Keratinocyte (primary cell): ENCODE measurements around the gene GNAS-AS1. TPM values are rescaled to one million over a fixed set of nuclear protein-coding genes. Genes with fewer than 3 reads are reported as not detected.

Experiments used
- DNase-seq: peaks from one replicate; pipeline ENCODE4 v3.0.0-alpha.2; 2011; ENCODE audit warnings: low read depth, missing footprints, low spot score
- FAIRE-seq: peaks from 2 replicates; lab custom pipeline; 2011; peaks lifted over from hg19 to GRCh38; lab: Jason Lieb, UNC
- H2AFZ ChIP-seq: 2 replicates; pipeline ENCODE4 v1.6.0; 2012; ENCODE audit warnings: low read length, control low read depth, inconsistent platforms; ENCODE audit not compliant: control insufficient read depth
- H3K27ac ChIP-seq: 2 replicates; pipeline ENCODE4 v1.5.1; 2011; ENCODE audit warnings: low read length; ENCODE audit not compliant: control insufficient read depth, insufficient read depth
- H3K27me3 ChIP-seq: 3 replicates; pipeline ENCODE4 v1.6.0; 2011; ENCODE audit warnings: low read length; ENCODE audit not compliant: control insufficient read depth, insufficient read depth; ENCODE audit errors: extremely low read depth
- H3K36me3 ChIP-seq, 2 experiments: 2 replicates in 1 of 2; 3 replicates in 1 of 2; pipeline ENCODE4 v1.5.1; 2011; ENCODE audit warnings: low read length in 2 of 2, mild to moderate bottlenecking in 1 of 2; ENCODE audit not compliant: control insufficient read depth in 2 of 2, insufficient read depth in 2 of 2; ENCODE audit errors: extremely low read depth in 1 of 2
- H3K4me1 ChIP-seq: 3 replicates; pipeline ENCODE4 v1.5.1; 2011; ENCODE audit warnings: low read length; ENCODE audit not compliant: control insufficient read depth, insufficient read depth; ENCODE audit errors: extremely low read depth
- H3K4me2 ChIP-seq: 3 replicates; pipeline ENCODE4 v1.6.0; 2011; ENCODE audit warnings: low read depth, low read length; ENCODE audit not compliant: control insufficient read depth, insufficient read depth; ENCODE audit errors: extremely low read depth
- H3K4me3 ChIP-seq, 3 experiments: fragments of 200-600 bp in 1 of 3; sonication (generic) in 1 of 3; 2 replicates in 2 of 3; 3 replicates in 1 of 3; pipeline ENCODE4 v1.5.1; 2011 to 2016; ENCODE audit warnings: low read length in 3 of 3, mild to moderate bottlenecking in 3 of 3, control low read depth in 2 of 3, inconsistent platforms in 1 of 3, low read depth in 1 of 3, mixed read lengths in 1 of 3, mixed run types in 1 of 3, moderate library complexity in 1 of 3; ENCODE audit not compliant: control insufficient read depth in 2 of 3, insufficient read depth in 2 of 3; ENCODE audit errors: extremely low read depth in 1 of 3
- H3K79me2 ChIP-seq: 2 replicates; pipeline ENCODE4 v1.6.0; 2012; ENCODE audit warnings: low read length; ENCODE audit not compliant: control insufficient read depth, insufficient read depth
- H3K9ac ChIP-seq: 3 replicates; pipeline ENCODE4 v1.6.0; 2011; ENCODE audit warnings: low read length; ENCODE audit not compliant: control insufficient read depth, insufficient read depth; ENCODE audit errors: extremely low read depth
- H3K9me1 ChIP-seq: 3 replicates; pipeline ENCODE4 v1.6.0; 2011; ENCODE audit warnings: low read length; ENCODE audit not compliant: control insufficient read depth, insufficient read depth; ENCODE audit errors: extremely low read depth
- H3K9me3 ChIP-seq: 2 replicates; pipeline ENCODE4 v1.5.1; 2012; ENCODE audit warnings: low read depth, low read length; ENCODE audit not compliant: control insufficient read depth
- H4K20me1 ChIP-seq: 3 replicates; pipeline ENCODE4 v1.6.0; 2011; ENCODE audit warnings: low read length; ENCODE audit not compliant: control insufficient read depth, insufficient read depth; ENCODE audit errors: extremely low read depth
- EZH2 ChIP-seq: IDR thresholded peaks from one replicate; pipeline ENCODE4 v1.6.1; 2012; ENCODE audit warnings: inconsistent platforms, mild to moderate bottlenecking, low read length, moderate library complexity
- dilution Hi-C: fragments of 300-500 bp; cut with MboI; formaldehyde crosslinking; loops from one replicate; pipeline ENCODE4 v1.7.0; 2020; ENCODE audit warnings: low sequenced_read_pairs; ENCODE audit not compliant: extremely low pct_ligation_motif_present
- polyA plus RNA-seq, 5 experiments: library from polyadenylated mRNA; depleted of rRNA in 3 of 5; stranded (reverse) in 3 of 5; stranded (forward) in 1 of 5; unstranded in 1 of 5; fragments of >200 nt; gene quantifications; 1 replicate in 1 of 5; 2 replicates in 3 of 5; 3 replicates in 1 of 5; pipeline versions ENCODE4 v1.2.1 to v1.2.3, GENCODE V29; 2011 to 2012; ENCODE audit warnings: missing spikeins in 2 of 5, low read depth in 1 of 5, low replicate concordance in 1 of 5
- TF ChIP-seq, protein P1 (sequence below), 3 experiments: IDR thresholded peaks in 1 of 3; conservative IDR thresholded peaks in 1 of 3; optimal IDR thresholded peaks in 1 of 3; 2 replicates in 2 of 3; 3 replicates in 1 of 3; pipeline versions ENCODE3 to v1.5.1; 2011; ENCODE audit warnings: low read length in 3 of 3, mild to moderate bottlenecking in 3 of 3, moderate library complexity in 2 of 3, control low read depth in 1 of 3, inconsistent platforms in 1 of 3; ENCODE audit not compliant: insufficient read depth in 2 of 3; ENCODE audit errors: extremely low read depth in 1 of 3

The GNAS-AS1 gene
- polyA plus RNA-seq, 1 donor (not counting 4 experiments of a cell fraction or from before 2014, with no cell fraction given) = 0.31 TPM

DNA sequence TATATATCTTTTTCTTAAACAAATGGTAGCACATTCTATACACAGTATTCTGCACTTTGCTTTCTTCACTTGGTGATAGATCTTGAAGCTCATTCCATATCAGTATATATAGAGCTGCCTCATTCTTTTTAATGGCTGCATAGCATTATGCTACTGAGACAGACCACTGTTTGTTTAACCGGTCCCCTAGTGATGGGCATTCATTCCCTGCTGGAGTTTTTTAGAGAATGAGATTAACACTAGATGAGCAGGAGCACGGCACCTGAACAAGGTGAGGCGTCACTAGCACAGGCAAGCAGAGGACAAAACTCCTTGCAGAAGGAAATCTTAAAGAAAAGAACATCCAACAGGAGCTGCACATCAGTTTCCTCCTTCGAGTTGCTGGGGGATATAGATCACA is 69.6 kb downstream of the GNAS-AS1 start:
- FAIRE-seq (no peak), DNase-seq (no peak)
- H2AFZ ChIP-seq = no peak overlapping the region
- no peaks in the 10 kb centered on the region for H3K9me3 ChIP-seq
- H3K4me1 ChIP-seq = no peaks in the 10 kb centered on the region
- no peaks in the 10 kb centered on the region for H3K9me1 ChIP-seq
- H3K79me2 ChIP-seq = no peaks in the 10 kb centered on the region
- dilution Hi-C loops = no loop called here
- H3K27ac ChIP-seq = no peak overlapping the region
- no peaks in the 10 kb centered on the region for H3K36me3 ChIP-seq
- no peak overlapping the region for H3K9ac ChIP-seq
- no peak for TF ChIP-seq EZH2
- TF ChIP-seq, protein P1, sequence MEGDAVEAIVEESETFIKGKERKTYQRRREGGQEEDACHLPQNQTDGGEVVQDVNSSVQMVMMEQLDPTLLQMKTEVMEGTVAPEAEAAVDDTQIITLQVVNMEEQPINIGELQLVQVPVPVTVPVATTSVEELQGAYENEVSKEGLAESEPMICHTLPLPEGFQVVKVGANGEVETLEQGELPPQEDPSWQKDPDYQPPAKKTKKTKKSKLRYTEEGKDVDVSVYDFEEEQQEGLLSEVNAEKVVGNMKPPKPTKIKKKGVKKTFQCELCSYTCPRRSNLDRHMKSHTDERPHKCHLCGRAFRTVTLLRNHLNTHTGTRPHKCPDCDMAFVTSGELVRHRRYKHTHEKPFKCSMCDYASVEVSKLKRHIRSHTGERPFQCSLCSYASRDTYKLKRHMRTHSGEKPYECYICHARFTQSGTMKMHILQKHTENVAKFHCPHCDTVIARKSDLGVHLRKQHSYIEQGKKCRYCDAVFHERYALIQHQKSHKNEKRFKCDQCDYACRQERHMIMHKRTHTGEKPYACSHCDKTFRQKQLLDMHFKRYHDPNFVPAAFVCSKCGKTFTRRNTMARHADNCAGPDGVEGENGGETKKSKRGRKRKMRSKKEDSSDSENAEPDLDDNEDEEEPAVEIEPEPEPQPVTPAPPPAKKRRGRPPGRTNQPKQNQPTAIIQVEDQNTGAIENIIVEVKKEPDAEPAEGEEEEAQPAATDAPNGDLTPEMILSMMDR (optimal IDR thresholded peaks at IDR 0.05 in 1 of 3, IDR thresholded peaks at IDR 0.05 in 1 of 3, conservative IDR thresholded peaks at IDR 0.05 in 1 of 3; ENCODE audit: extremely low read depth in 1 of 3, insufficient read depth in 2 of 3, low read length in 3 of 3) = no peak
- H3K27me3 ChIP-seq = peaks cover 59% of the 10 kb centered on the region
- no peak overlapping the region for H3K4me3 ChIP-seq
- no peaks in the 10 kb centered on the region for H4K20me1 ChIP-seq
- no peak overlapping the region for H3K4me2 ChIP-seq

GRCh38 chr20:58778760-58779159 is 71.9 kb downstream of the GNAS-AS1 start:
- TF ChIP-seq, protein P1 (optimal IDR thresholded peaks at IDR 0.05 in 1 of 3, IDR thresholded peaks at IDR 0.05 in 1 of 3, conservative IDR thresholded peaks at IDR 0.05 in 1 of 3; ENCODE audit: extremely low read depth in 1 of 3, insufficient read depth in 2 of 3, low read length in 3 of 3) = no peak
- no peak for TF ChIP-seq EZH2
- H3K36me3 ChIP-seq = no peaks in the 10 kb centered on the region
- no peaks in the 10 kb centered on the region for H4K20me1 ChIP-seq
- no peak for FAIRE-seq
- dilution Hi-C loops = no loop called here
- H3K4me1 ChIP-seq = no peaks in the 10 kb centered on the region
- no peak overlapping the region for H2AFZ ChIP-seq
- no peak overlapping the region for H3K4me2 ChIP-seq
- H3K9me1 ChIP-seq = no peaks in the 10 kb centered on the region
- DNase-seq = no peak
- no peak overlapping the region for H3K9ac ChIP-seq
- no peak overlapping the region for H3K4me3 ChIP-seq
- peaks cover 55% of the 10 kb centered on the region for H3K27me3 ChIP-seq
- no peak overlapping the region for H3K27ac ChIP-seq
- no peaks in the 10 kb centered on the region for H3K79me2 ChIP-seq
- no peaks in the 10 kb centered on the region for H3K9me3 ChIP-seq
